ENCODE data around the gene CR1L.
"Not testable (repeated sequence)": the region's sequence is repeated elsewhere in the genome, so short reads cannot be mapped to it uniquely, and the experiment has no call there.

CR1L gene

DNA sequence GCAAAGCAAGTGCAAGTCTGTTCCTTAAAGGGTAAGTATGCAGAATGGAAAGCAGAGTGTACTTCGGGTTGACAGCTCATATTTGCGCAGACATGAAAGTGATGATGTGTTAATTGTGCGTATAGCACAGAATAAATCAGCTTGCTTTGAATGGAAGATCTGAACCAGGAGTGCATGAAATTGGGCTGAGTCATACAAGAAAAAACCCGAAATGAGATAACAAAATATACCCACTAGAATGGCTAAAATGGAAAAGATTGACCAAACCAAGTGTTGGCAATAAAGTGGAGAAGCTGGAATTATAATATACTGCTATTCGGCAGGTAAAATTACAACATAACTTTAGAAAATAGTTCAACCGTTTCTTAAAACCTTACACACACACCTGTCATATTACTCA, 28.5 kb downstream of the CR1L start:
- TF ChIP-seq, protein P1, sequence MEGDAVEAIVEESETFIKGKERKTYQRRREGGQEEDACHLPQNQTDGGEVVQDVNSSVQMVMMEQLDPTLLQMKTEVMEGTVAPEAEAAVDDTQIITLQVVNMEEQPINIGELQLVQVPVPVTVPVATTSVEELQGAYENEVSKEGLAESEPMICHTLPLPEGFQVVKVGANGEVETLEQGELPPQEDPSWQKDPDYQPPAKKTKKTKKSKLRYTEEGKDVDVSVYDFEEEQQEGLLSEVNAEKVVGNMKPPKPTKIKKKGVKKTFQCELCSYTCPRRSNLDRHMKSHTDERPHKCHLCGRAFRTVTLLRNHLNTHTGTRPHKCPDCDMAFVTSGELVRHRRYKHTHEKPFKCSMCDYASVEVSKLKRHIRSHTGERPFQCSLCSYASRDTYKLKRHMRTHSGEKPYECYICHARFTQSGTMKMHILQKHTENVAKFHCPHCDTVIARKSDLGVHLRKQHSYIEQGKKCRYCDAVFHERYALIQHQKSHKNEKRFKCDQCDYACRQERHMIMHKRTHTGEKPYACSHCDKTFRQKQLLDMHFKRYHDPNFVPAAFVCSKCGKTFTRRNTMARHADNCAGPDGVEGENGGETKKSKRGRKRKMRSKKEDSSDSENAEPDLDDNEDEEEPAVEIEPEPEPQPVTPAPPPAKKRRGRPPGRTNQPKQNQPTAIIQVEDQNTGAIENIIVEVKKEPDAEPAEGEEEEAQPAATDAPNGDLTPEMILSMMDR (conservative IDR thresholded peaks at IDR 0.05; ENCODE audit: low read length): no peak
- H3K4me3 ChIP-seq (ENCODE audit: low read length): no peak overlapping the region
- DNase-seq (ENCODE audit: low read depth): no peak

DNA sequence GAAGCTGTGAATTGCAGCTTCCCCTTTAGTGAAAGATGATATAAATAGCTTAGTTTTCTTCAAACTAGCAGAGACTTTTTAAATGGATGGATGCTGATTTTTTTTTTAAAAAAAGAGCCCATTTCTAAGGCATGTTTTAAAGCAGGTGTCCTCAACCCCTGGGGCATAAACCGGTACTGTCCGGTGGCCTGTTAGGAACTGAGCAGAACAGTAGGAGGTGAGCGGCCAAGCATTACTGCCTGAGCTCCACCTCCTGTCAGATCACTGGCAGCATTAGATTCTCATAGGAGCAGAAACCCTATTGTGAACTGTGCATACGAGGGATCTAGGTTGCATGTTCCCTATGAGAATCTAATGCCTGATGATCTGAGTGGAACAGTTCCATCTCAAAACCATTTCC, 31.2 kb downstream of the CR1L start:
- H3K4me3 ChIP-seq (ENCODE audit: low read length): no peak overlapping the region
- TF ChIP-seq, protein P1 (conservative IDR thresholded peaks at IDR 0.05; ENCODE audit: low read length): no peak
- DNase-seq (ENCODE audit: low read depth): no peak

DNA sequence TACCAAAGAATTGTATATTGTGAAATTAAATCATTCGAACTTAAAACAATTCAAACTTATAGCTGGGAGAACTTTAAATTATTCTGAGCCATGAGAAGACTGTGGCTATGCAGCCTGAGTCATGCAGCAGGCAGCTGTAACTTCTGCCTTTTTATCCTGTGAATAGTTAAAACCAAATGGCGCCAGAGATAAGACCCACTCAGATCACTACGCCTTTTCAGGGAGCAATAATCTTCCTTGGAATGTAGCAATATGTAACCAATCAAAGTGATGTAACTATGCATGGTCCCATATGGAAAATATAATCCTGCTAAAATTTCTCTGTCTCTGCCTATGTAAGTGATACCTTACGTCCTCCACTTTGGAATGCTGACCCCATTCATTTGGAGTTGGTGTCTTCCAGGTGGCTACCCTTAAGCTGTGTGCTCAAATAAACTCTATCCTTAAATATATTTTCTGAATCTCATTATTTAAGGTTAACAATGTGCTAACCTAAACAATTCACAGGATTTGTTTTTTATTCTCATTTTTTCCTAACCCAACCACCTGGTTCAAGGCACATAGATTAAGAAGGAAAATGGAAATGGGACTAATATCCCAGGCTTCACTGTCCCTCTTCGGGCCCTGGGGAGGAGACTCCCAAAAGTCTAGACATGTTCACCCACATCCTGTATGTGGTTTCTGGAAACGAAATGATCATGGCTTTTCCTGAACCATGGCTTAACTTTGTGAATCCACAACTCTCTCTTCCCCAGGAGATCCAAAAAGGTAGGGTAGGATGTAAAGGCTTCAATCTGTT, 35.9 kb downstream of the CR1L start:
- not testable (repeated sequence) for H3K4me3 ChIP-seq (ENCODE audit: low read length)
- peak; percentile 74 for DNase-seq (ENCODE audit: low read depth)

DNA sequence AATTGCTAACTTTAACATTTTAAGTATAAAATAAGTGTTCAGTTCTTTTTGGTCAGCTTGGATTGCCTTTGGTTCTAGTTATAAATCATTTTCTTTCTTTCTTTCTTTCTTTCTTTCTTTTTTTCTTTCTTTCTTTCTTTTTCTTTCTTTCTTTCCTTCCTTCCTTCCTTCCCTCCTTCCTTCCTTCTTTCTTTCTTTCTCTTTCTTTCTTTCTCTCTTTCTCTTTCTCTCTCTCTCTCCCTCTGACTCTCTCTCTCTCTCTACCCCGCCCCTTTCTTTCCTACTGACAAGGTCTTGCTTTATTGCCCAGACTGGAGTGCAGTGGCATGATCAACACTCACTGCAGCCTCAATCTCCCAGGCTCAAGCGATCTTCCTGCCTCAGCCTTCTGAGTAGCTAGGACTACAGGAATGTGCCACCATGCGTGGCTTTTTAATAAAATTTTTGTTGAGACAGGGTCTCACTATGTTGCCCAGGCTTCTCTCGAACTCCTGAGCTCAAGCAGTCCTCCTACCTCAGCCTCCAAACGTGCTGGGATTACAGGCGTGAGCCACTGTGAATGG, 38.0 kb downstream of the CR1L start:
- not testable (repeated sequence) for H3K4me3 ChIP-seq (ENCODE audit: low read length); DNase-seq (ENCODE audit: low read depth)

DNA sequence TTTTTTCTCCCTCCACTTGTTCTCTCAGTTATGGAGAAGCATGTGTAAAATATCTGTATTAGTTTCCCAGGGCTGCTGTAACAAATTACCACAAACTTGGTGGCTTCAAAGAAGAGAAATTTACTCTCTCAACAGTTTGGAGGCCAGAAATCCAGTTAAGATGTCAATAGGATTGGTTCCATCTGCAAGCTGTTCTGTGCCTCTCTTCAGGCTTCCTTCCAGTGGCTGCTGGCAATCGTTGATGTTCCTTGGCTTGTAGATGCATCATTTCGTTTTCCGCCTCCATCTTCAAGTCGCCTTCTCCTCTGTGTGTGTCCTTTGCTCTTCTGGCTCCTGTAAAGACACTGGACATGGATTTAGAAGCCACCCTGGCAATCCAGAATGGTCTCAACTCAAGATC, 45.6 kb downstream of the CR1L start:
- DNase-seq (ENCODE audit: low read depth); H3K4me3 ChIP-seq (ENCODE audit: low read length): not testable (repeated sequence)

DNA sequence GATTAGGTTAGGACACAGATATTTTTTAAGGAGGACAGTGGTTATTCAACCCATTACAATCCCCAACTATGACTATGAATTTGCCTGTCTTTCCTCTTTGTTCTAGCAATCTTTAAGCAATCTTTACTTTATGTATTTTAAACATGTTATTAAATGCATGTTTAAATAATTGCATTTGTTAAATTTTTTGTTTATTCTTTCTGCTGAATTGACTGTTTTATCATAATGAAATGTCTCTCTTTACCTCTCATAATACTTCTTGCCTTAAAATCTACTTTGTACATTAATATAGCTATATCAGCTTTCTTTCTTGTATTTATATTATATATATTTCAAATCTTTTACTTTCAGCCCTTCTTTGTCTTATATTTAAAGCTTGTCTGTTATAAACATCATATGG, 46.1 kb downstream of the CR1L start:
- H3K4me3 ChIP-seq (ENCODE audit: low read length): no peak overlapping the region
- TF ChIP-seq, protein P1 (conservative IDR thresholded peaks at IDR 0.05; ENCODE audit: low read length): no peak
- DNase-seq (ENCODE audit: low read depth): no peak

DNA sequence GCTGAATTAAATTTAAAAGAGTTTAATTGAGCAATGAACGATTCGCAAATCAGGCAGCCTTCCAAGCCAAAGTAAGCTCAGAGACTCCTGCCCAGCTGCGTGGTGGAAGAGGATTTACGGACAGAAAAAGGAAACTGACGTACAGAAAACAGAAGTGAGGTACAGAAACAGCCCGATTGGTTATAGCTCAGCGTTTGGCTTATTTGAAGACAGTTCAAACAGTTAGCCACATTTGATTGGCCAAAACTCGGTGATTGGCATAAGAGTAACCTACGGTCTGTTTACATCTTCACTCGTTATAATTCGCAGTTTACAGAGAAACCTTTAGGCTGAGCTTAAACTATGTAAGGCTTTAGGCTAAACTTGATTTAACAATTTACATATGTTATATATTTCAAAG, 46.9 kb downstream of the CR1L start:
- TF ChIP-seq, protein P1 (conservative IDR thresholded peaks at IDR 0.05; ENCODE audit: low read length): no peak
- DNase-seq (ENCODE audit: low read depth): peak; percentile 31
- H3K4me3 ChIP-seq (ENCODE audit: low read length): peak overlapping the region; percentile 16; the same call in 1 of the 2 replicates

DNA sequence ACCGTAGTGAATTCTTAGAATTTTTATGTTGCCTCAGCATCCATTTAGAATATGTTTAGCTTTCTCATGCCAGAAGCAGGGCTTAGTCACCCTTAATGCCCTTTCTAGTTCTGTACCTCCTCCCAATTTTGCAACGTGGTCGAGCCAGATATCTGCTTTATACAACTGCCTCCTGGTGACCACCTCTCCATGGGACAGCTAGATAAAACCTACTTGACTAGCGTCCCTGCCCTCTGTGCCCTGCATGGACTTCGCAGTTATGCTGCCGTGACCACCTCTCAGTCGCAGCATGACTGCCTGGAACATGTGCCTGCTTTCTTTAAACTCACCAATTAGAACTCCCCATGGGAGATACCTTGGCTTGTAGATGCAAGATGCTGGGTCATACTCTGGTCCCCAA, 47.4 kb downstream of the CR1L start:
- not testable (repeated sequence) for H3K4me3 ChIP-seq (ENCODE audit: low read length); DNase-seq (ENCODE audit: low read depth)

DNA sequence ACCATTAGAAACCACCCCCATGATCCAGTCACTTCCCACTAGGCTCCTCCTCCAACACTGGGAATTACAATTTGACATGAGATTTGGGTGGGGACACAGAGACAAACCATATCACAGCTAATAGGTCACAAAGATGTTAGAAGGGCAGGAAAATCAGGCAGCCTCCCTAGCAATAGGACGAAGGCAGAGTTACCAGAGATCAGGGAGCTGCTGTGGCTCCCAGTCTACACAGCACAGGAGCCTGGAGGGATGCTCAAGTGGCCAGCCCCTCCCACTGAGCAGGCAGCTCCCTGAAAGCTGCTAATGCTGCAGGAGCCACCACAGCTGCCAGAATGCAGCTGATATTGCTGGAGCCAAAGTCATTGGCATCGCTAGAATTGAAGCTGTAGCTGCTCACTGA, 51.0 kb downstream of the CR1L start:
- no peak overlapping the region for H3K4me3 ChIP-seq (ENCODE audit: low read length)
- DNase-seq (ENCODE audit: low read depth): no peak
- TF ChIP-seq, protein P1 (conservative IDR thresholded peaks at IDR 0.05; ENCODE audit: low read length): no peak

All from AG10803 (cell line).